Bone marrow (tissue), 2 donors: ENCODE data around the gene MUC5AC.
"Not testable (repeated sequence)": the region's sequence is repeated elsewhere in the genome, so short reads cannot be mapped to it uniquely, and the experiment has no call there.

Experiments used
- DNase-seq, 2 donors: peaks; one replicate each; lab custom pipeline; 2025; lab: John Stamatoyannopoulos, UW

Gene MUC5AC

GRCh38 chr11:1237128-1237580 is 79.4 kb downstream of the MUC5AC start:
- no peak for DNase-seq

GRCh38 chr11:1237851-1238250 is 80.1 kb downstream of the MUC5AC start:
- no peak for DNase-seq

GRCh38 chr11:1238767-1239595 is 81.2 kb downstream of the MUC5AC start:
- no peak for DNase-seq

- DNase-seq: no peak
Observed at GRCh38 chr11:1239596-1240205, 81.9 kb downstream of the MUC5AC start.

- DNase-seq: no peak
Observed at GRCh38 chr11:1240771-1241170, 83.0 kb downstream of the MUC5AC start.

- DNase-seq: no peak
Observed at GRCh38 chr11:1241706-1242105, 84.0 kb downstream of the MUC5AC start.

GRCh38 chr11:1242289-1242688 is 84.5 kb downstream of the MUC5AC start:
- no peak for DNase-seq

- not testable (repeated sequence) for DNase-seq
Observed at GRCh38 chr11:1242751-1243150, 85.0 kb downstream of the MUC5AC start.

GRCh38 chr11:1243521-1243920 is 85.8 kb downstream of the MUC5AC start:
- DNase-seq: not testable (repeated sequence)

GRCh38 chr11:1244557-1244956 is 86.8 kb downstream of the MUC5AC start:
- DNase-seq: not testable (repeated sequence)

GRCh38 chr11:1245717-1246116 is 88.0 kb downstream of the MUC5AC start:
- not testable (repeated sequence) for DNase-seq

GRCh38 chr11:1246301-1246700 is 88.5 kb downstream of the MUC5AC start:
- not testable (repeated sequence) for DNase-seq

- DNase-seq: not testable (repeated sequence)
Observed at GRCh38 chr11:1247026-1247425, 89.3 kb downstream of the MUC5AC start.

GRCh38 chr11:1248951-1249350 is 91.2 kb downstream of the MUC5AC start:
- not testable (repeated sequence) for DNase-seq

GRCh38 chr11:1250411-1250810 is 92.7 kb downstream of the MUC5AC start:
- DNase-seq: not testable (repeated sequence)
